GM12873 (cell line): ENCODE measurements around the gene TDRD1.

Experiments
- CTCF ChIP-seq: IDR thresholded peaks from 2 replicates; pipeline ENCODE4 v1.5.1; 2012; ENCODE audit warnings: low read depth, mild to moderate bottlenecking, moderate library complexity, low read length, control low read depth; ENCODE audit not compliant: insufficient read depth; ENCODE audit errors: missing control alignments

Gene TDRD1

GRCh38 chr10:114176511-114176910 lies 2.6 kb upstream of the TDRD1 start:
- no peak for TF ChIP-seq CTCF

GRCh38 chr10:114179747-114180146 lies 594 bp downstream of the TDRD1 start:
- TF ChIP-seq CTCF, result no peak

- no peak for TF ChIP-seq CTCF
These were observed 1.8 kb downstream of the TDRD1 start for GRCh38 chr10:114180937-114181336.

GRCh38 chr10:114181971-114182370 lies 2.8 kb downstream of the TDRD1 start:
- no peak for TF ChIP-seq CTCF

- no peak for TF ChIP-seq CTCF
These were observed 4.4 kb downstream of the TDRD1 start for GRCh38 chr10:114183563-114183962.

GRCh38 chr10:114184276-114184675 lies 5.1 kb downstream of the TDRD1 start:
- TF ChIP-seq CTCF, result no peak

GRCh38 chr10:114188001-114188400 lies 8.8 kb downstream of the TDRD1 start:
- TF ChIP-seq CTCF, result no peak
